Measurements from ENCODE around the gene RTP2. TPM values are rescaled to one million over a fixed set of nuclear protein-coding genes. Genes with fewer than 3 reads are reported as not detected.

The RTP2 gene
- total and polyA plus RNA-seq, 2 donors (not counting 3 experiments of a cell fraction or from before 2014, with no cell fraction given) = not detected

GRCh38 chr3:187743195-187744141 is 41.1 kb upstream of the RTP2 start:
- CTCF ChIA-PET = interaction anchor here (0.6 to 9.2 kb wide), 12 partner anchors 519 to 1405 kb away, joined by 3 to 254 read pairs (median 4); no protein-coding TSS in a partner anchor
- Histone ChIP-seq H4K20me1 (replicated peaks; ENCODE audit: control insufficient read depth, extremely low read depth, insufficient read depth, low read length) (no peaks in the 10 kb centered on the region), H3K4me1 (ENCODE audit: control insufficient read depth, extremely low read depth, insufficient read depth, low read length) (peaks cover 32% of the 10 kb centered on the region), H3K27me3 (ENCODE audit: control insufficient read depth in 2 of 2, insufficient read depth in 2 of 2, low read length in 2 of 2) (no peaks in the 10 kb centered on the region), H3K9me1 (replicated peaks; ENCODE audit: control insufficient read depth, extremely low read depth, insufficient read depth, low read length) (no peaks in the 10 kb centered on the region), H3K4me3 (replicated peaks in 1 of 3; ENCODE audit: insufficient read depth in 1 of 3, low read depth in 1 of 3, low read length in 3 of 3) (peak overlapping the region; percentile 50 to 88 (median 85)), H3K4me2 (ENCODE audit: insufficient read depth, low read length) (peak overlapping the region; percentile 96), H3K79me2 (ENCODE audit: control insufficient read depth, insufficient read depth, low read length) (peaks cover 17% of the 10 kb centered on the region), H3K9me3 (replicated peaks; ENCODE audit: control insufficient read depth, insufficient read depth, low read length) (no peaks in the 10 kb centered on the region), H3K27ac (ENCODE audit: insufficient read depth, low read depth, low read length) (peak overlapping the region; percentile 100), H2AFZ (ENCODE audit: low read depth, low read length) (peak overlapping the region; percentile 80), H3K36me3 (ENCODE audit: control insufficient read depth in 2 of 2, extremely low read depth in 1 of 2, insufficient read depth in 2 of 2, low read length in 2 of 2) (no peaks in the 10 kb centered on the region), H3K9ac (replicated peaks; ENCODE audit: extremely low read depth, insufficient read depth, low read length) (peak overlapping the region; percentile 100)
- POLR2A ChIA-PET = interaction anchor here (0.6 to 1.1 kb wide), 4 partner anchors 324 to 1211 kb away, joined by 3 read pairs; no protein-coding TSS in a partner anchor
- intact Hi-C loops (cut with micrococcal nuclease) = loop anchor here (1.0 to 5.0 kb wide), 11 partner anchors 244 to 1046 kb away; no protein-coding TSS in a partner anchor
- FAIRE-seq (peak; percentile 62), DNase-seq (ENCODE audit: low read depth, low spot score) (peak; percentile 39)
- dilution Hi-C loops (cut with MboI; ENCODE audit: extremely low pct_ligation_motif_present, low sequenced_read_pairs) = loop anchor here (5.0 to 25.0 kb wide), 2 partner anchors 919 to 1209 kb away; no protein-coding TSS in a partner anchor
- BruUV-seq (replicated peaks) = no TSS peak
- TF ChIP-seq GATA2 (IDR thresholded peaks at IDR 0.05; ENCODE audit: insufficient read depth, insufficient read length, low read depth, low read length) (no peak), CTCF (IDR thresholded peaks at IDR 0.05; ENCODE audit: extremely low read depth in 1 of 2, insufficient read depth in 1 of 2, low read depth in 1 of 2, low read length in 2 of 2) (no peak), EZH2 (IDR thresholded peaks at IDR 0.05; ENCODE audit: borderline replicate concordance, low read depth, low read length, severe bottlenecking) (no peak), POLR2AphosphoS5 (IDR thresholded peaks at IDR 0.05; ENCODE audit: insufficient read depth, low read depth, low read length) (no peak), MAX (IDR thresholded peaks at IDR 0.05; ENCODE audit: insufficient read depth, insufficient read length) (no peak)
